Duodenal mucosa (tissue), 2 donors: ENCODE measurements around the gene DNAH12.
"Not testable (repeated sequence)": the region's sequence is repeated elsewhere in the genome, so short reads cannot be mapped to it uniquely, and the experiment has no call there.

Experiments used
- H3K27ac ChIP-seq: one replicate; pipeline ENCODE4 v1.7.0; 2013; ENCODE audit warnings: low read depth, low read length
- H3K27me3 ChIP-seq, 2 donors: one replicate each; pipeline ENCODE4 v1.7.0; 2013; ENCODE audit warnings: low read length in 2 of 2, control low read depth in 1 of 2; ENCODE audit not compliant: insufficient read depth in 2 of 2, control insufficient read depth in 1 of 2
- H3K36me3 ChIP-seq, 2 donors: one replicate each; pipeline ENCODE4 v1.7.0; 2013; ENCODE audit warnings: low read length in 2 of 2, control low read depth in 1 of 2; ENCODE audit not compliant: insufficient read depth in 2 of 2, control insufficient read depth in 1 of 2
- H3K4me1 ChIP-seq, 2 donors: one replicate each; pipeline ENCODE4 v1.7.0; 2013; ENCODE audit warnings: low read length in 2 of 2, control low read depth in 1 of 2; ENCODE audit not compliant: insufficient read depth in 2 of 2, control insufficient read depth in 1 of 2
- H3K4me3 ChIP-seq, 2 donors: one replicate each; pipeline ENCODE4 v1.7.0; 2013; ENCODE audit warnings: low read length in 2 of 2, low read depth in 1 of 2
- H3K9ac ChIP-seq, 2 donors: one replicate each; pipeline ENCODE4 v1.7.0; 2013; ENCODE audit warnings: low read length in 2 of 2, low read depth in 1 of 2
- H3K9me3 ChIP-seq, 2 donors: one replicate each; pipeline ENCODE4 v1.7.0; 2013; ENCODE audit warnings: low read length in 2 of 2, control low read depth in 1 of 2; ENCODE audit not compliant: control insufficient read depth in 1 of 2

DNAH12 gene

DNA sequence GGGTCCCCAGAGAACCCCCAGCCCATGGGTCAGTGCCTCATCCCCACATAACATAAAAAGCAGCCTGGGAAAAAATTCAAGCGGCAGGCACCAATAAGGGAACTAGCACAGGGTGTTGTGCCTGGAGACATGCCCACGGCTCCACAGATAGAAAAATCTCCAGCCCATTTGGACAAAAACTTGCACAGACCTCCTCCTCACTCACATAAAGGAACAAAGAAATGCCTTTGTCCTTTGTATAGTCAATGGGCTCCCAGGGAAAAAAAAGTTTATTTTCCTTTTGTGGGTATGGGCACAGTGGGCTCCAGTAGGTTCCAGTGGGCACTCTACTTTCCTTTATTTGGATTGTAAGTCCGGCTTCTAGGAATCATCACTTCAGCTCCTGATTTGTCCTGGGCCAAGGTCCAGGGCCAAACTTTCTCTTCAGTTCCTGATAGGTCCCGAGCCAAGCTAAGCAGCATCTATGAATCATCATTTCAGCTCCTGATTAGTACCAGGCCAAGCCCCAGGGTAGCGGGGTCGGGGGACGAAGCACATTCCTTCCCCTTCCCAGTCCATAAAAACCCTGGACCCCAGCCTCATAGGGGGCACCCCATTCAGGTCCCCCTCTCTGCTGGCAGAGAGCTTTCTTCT is 1.6 kb upstream of the DNAH12 start:
- H3K9me3 ChIP-seq, result no peaks in the 10 kb centered on the region

DNA sequence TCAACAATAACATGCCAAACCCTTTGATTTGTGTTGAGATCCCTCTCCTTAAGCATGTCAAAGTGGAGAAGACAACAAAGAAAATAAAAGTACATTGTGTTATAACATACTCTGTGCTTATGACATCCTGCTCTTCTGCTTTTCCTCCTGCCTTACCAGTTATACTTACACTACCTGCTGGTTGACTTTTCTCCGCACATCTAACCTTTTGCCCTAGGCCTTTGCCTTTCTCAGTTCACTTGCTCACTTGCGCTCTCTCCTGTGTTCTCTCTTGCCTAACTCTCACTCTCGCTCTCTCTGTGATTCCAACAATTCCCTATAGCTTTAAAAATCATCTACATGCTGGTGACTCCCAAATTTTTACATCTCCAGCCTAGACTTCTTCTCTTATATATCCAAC is 5.7 kb downstream of the DNAH12 start:
- Histone ChIP-seq H3K36me3 (no peaks in the 10 kb centered on the region), H3K4me1 (no peaks in the 10 kb centered on the region)

More for the DNA sequence above, 1.6 kb upstream of the DNAH12 start:
- peaks cover 6 to 17% of the 10 kb centered on the region in 2 donors for H3K4me1 ChIP-seq
- no peak overlapping the region for H3K27ac ChIP-seq
- H3K36me3 ChIP-seq, result no peaks in the 10 kb centered on the region
- no peak overlapping the region for H3K4me3 ChIP-seq
- H3K27me3 ChIP-seq, result no peaks in the 10 kb centered on the region
- H3K9ac ChIP-seq, result no peak overlapping the region

DNA sequence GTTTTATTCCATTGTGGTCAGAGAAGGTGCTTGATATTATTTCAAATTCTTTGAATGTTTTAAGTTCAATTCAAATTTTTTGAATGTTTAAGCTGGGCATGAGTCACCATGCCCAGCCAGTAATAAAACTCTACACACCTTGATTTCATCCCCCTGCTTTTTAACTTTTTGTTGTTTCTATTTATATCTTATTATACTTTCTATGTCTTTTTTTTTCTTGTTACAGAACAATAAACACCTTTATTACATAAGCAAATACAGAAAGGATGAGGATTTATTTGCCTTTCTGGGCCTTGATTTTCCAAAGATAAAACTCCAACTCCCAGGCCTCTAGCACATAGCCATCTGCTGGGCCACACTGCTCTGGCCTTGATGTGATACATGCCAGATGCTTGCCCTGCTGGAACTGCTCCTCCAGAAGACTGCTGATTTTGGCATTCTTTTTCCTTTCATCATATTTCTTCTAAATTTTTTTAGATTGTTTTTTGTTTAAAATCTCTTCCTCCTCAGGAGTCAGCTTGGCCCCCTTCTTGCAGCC is 14.0 kb downstream of the DNAH12 start:
- H3K9me3 ChIP-seq, result no peaks in the 10 kb centered on the region
- H3K27me3 ChIP-seq, result no peaks in the 10 kb centered on the region
- H3K36me3 ChIP-seq, result no peaks in the 10 kb centered on the region
- H3K9ac ChIP-seq, result no peak overlapping the region
- no peaks in the 10 kb centered on the region for H3K4me1 ChIP-seq
- H3K4me3 ChIP-seq, result no peak overlapping the region
- no peak overlapping the region for H3K27ac ChIP-seq

More for the DNA sequence above, 5.7 kb downstream of the DNAH12 start:
- no peak overlapping the region for H3K9ac ChIP-seq
- no peak overlapping the region for H3K4me3 ChIP-seq
- no peaks in the 10 kb centered on the region for H3K27me3 ChIP-seq
- H3K9me3 ChIP-seq, result no peaks in the 10 kb centered on the region
- no peak overlapping the region for H3K27ac ChIP-seq

DNA sequence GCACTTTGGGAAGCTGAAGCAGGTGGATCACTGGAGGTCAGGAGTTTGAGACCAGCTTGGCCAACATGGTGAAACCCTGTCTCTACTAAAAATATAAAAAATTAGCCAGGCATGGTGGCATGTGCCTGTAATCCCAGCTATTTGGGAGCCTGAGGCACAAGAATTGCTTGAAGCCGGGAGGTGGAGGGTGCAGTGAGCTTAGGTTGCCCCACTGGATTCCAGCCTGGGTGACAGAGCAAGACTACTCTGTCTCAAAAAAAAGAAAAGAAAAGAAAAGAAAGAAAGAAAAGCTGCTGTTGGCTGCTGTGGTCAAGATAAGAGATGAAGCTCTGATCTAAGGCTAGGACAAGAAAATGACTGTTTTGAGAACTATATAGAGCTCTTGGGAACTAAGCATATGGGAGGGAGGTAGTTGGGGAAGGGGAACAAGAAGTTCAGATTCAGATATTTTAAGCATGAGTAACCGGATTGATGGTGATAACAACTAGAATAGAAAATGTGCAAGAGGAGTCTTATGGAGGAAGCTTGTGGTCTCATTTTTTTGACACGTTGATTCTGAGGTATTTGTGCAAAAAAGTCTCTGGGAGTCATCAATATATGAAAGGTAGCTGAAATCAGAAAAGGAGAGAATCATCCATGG is 25.7 kb downstream of the DNAH12 start:
- no peak overlapping the region for H3K4me3 ChIP-seq
- H3K9me3 ChIP-seq, result no peaks in the 10 kb centered on the region
- H3K4me1 ChIP-seq, result no peaks in the 10 kb centered on the region
- H3K9ac ChIP-seq, result no peak overlapping the region
- no peak overlapping the region for H3K27ac ChIP-seq
- H3K27me3 ChIP-seq, result no peaks in the 10 kb centered on the region
- no peaks in the 10 kb centered on the region for H3K36me3 ChIP-seq

DNA sequence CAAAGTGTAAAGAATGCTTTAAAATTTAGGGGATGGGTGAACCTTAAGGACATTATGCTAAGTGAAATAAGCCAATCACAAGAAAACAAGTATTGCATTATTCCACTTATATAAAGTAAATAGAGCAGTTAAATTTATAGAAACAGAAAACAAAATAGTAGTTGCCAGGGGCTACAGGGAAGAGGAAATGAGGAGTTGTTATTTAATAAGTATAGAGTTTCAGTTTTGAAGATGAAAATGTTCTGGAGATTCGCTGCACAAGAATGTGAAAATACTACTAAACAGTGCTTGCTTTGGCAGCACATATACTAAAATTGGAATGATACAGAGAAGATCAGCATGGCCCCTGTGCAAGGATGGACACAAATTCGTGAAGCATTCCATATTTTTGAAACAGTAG is 32.0 kb downstream of the DNAH12 start:
- no peaks in the 10 kb centered on the region for H3K4me1 ChIP-seq
- H3K9me3 ChIP-seq, result no peaks in the 10 kb centered on the region
- no peak overlapping the region for H3K4me3 ChIP-seq
- no peak overlapping the region for H3K9ac ChIP-seq
- H3K27me3 ChIP-seq, result no peaks in the 10 kb centered on the region
- no peak overlapping the region for H3K27ac ChIP-seq
- H3K36me3 ChIP-seq, result no peaks in the 10 kb centered on the region

DNA sequence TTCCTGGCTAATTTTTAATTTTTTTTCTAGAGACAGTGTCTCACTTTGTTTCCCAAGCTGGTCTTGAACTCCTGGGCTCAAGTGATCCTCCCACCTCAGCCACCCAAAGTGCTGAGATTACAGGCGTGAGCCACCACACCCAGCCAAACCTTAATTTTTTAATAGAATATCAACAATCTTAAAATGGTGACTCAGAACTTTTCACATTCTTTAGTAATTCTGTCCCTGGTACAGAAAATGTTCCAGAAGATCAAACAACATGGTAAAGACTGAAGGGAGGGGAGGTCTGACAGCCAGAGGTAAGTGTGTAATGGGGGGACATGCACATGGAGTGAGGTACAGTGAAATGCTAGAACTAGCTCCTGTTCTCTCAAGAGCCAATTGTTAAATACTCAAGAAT is 38.2 kb downstream of the DNAH12 start:
- H3K27ac ChIP-seq, result no peak overlapping the region
- no peak overlapping the region for H3K9ac ChIP-seq
- H3K36me3 ChIP-seq, result no peaks in the 10 kb centered on the region
- no peaks in the 10 kb centered on the region for H3K9me3 ChIP-seq
- H3K27me3 ChIP-seq, result no peaks in the 10 kb centered on the region
- no peak overlapping the region for H3K4me3 ChIP-seq
- H3K4me1 ChIP-seq, result no peaks in the 10 kb centered on the region

DNA sequence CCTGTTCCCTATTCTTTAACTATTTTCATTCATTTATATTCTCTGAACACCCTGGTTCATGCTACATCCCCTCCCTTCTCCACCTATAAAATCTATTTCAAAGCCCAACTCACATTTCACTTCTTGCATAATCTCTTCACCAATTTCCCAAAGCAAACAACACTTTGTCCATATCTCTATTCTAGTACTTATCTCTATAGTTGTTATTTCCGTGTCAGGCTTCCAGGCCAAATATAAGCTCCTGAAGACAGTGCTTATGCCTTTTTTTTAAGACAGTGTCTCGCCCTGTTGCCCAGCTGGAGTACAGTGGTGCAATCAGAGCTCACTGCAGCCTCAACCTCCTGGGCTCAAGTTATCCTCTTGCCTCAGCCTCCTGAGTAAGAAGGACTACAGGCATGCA is 43.6 kb downstream of the DNAH12 start:
- Histone ChIP-seq H3K4me1 (no peaks in the 10 kb centered on the region), H3K9me3 (no peaks in the 10 kb centered on the region), H3K27me3 (no peaks in the 10 kb centered on the region), H3K4me3 (no peak overlapping the region), H3K9ac (no peak overlapping the region), H3K36me3 (no peaks in the 10 kb centered on the region), H3K27ac (no peak overlapping the region)

DNA sequence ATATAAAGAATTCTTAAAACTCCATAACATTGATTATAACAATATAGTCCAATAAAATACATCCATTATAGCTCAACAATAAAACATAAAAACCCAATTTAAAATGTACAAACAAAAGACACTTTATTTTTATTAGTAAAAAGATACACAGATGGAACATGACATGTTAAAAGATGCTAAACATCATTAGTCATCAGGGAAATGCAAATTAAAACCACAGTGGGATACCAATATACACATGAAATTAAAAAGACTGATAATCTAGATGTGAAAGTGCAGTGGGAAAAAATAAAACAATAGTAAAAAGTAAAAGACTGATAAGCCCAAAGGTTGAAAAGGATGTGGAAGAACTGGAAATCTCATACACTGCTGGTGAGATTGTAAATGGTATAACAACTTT is 46.2 kb downstream of the DNAH12 start:
- no peak overlapping the region for H3K27ac ChIP-seq
- no peak overlapping the region for H3K9ac ChIP-seq
- no peak overlapping the region for H3K4me3 ChIP-seq
- H3K27me3 ChIP-seq, result no peaks in the 10 kb centered on the region
- H3K4me1 ChIP-seq, result no peaks in the 10 kb centered on the region
- no peaks in the 10 kb centered on the region for H3K36me3 ChIP-seq
- no peaks in the 10 kb centered on the region for H3K9me3 ChIP-seq

DNA sequence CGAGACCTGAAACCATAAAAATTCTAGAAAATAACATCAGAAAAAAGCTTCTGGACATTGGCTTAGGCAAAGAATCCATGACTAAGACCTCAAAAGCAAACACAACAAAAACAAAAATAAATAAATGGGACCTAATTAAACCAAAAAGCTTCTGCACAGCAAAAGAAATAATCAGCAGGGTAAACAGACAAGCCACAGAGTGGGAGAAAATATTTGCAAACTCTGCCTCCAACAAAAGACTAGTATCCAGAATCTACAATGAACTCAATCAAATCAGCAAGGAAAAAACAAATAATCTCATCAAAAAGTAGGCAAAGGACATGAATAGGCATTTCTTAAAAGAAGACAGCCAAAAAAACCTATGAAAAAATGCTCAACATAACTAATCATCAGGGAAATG is 59.6 kb downstream of the DNAH12 start:
- Histone ChIP-seq H3K9ac (no peak overlapping the region), H3K27ac (no peak overlapping the region), H3K27me3 (no peaks in the 10 kb centered on the region), H3K4me3 (no peak overlapping the region), H3K36me3 (no peaks in the 10 kb centered on the region), H3K9me3 (no peaks in the 10 kb centered on the region), H3K4me1 (no peaks in the 10 kb centered on the region)

DNA sequence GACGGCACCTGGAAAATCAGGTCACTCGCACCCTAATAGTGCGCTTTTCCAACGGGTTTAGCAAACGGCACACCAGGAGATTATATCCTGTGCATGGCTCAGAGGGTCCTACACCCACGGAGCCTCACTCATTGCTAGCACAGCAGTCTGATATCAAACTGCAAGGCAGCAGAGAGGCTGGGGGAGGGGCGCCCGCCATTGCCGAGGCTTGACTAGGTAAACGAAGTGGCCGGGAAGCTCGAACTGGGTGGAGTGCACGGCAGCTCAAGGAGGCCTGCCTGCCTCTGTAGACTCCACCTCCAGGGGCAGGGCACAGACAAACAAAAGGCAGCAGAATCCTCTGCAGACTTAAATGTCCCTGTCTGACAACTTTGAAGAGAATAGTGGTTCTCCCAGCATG is 67.0 kb downstream of the DNAH12 start:
- H3K27ac ChIP-seq, H3K36me3 ChIP-seq, H3K9me3 ChIP-seq, H3K9ac ChIP-seq, H3K27me3 ChIP-seq, H3K4me3 ChIP-seq, H3K4me1 ChIP-seq: not testable (repeated sequence)
